Left cardiac atrium (tissue), 2 donors: ENCODE measurements around the gene TACO1. TPM values are rescaled to one million over a fixed set of nuclear protein-coding genes. Genes with fewer than 3 reads are reported as not detected.

Source experiments
- total RNA-seq, 2 donors: library from RNA; stranded (reverse); fragmentation: NEBNext Ultra II Directional; extraction: Animal tissue kit (Norgen Biotek cat#: 25700); gene quantifications; one replicate each; pipeline ENCODE4 v1.2.1, GENCODE V29; 2021
- donor health status: DM: no; HTN: yes; CAD: no; lungs with severe emphysema.
- donor health status: DM: yes; HTN: yes; CAD: no.

Gene TACO1
- total RNA-seq, 2 donors from 2014 or later, result 32.4 to 33.6 TPM

Other genes with a start within 250 kb of the TACO1 start
- 10 to 100 TPM; 17.3 to 21.7 TPM for gene CYB561, start 154.6 kb upstream of the TACO1 start, total RNA-seq
- gene ACE, start 123.8 kb upstream of the TACO1 start, total RNA-seq, result 1 to 10 TPM; 4.3 to 7.0 TPM
- not detected for gene KCNH6, start 77.5 kb upstream of the TACO1 start, total RNA-seq
- gene DCAF7, start 50.4 kb upstream of the TACO1 start, total RNA-seq, result 10 to 100 TPM; 43.5 to 49.5 TPM
- 10 to 100 TPM; 38.2 to 45.3 TPM for gene MAP3K3, start 21.5 kb downstream of the TACO1 start, total RNA-seq
- 1 to 10 TPM; 6.6 to 9.6 TPM for gene LIMD2, start 99.2 kb downstream of the TACO1 start, total RNA-seq
- 10 to 100 TPM; 21.2 to 23.7 TPM for gene STRADA, start 140.9 kb downstream of the TACO1 start, total RNA-seq
- 100 to 1,000 TPM in 1 of 2 donors, 10 to 100 TPM in 1; 88.9 to 139 TPM for gene CCDC47, start 172.7 kb downstream of the TACO1 start, total RNA-seq
- 10 to 100 TPM; 45.2 to 74.2 TPM for gene DDX42, start 173.3 kb downstream of the TACO1 start, total RNA-seq
- 100 to 1,000 TPM; 122 to 143 TPM for gene PSMC5, start 226.5 kb downstream of the TACO1 start, total RNA-seq
- gene FTSJ3, start 226.8 kb downstream of the TACO1 start, total RNA-seq, result 10 to 100 TPM; 33.1 to 38.1 TPM
- 10 to 100 TPM; 33.9 to 37.1 TPM for gene SMARCD2, start 241.8 kb downstream of the TACO1 start, total RNA-seq